Putamen (tissue), 1 donor: ENCODE data around the gene EPDR1.

Experiments used
- DNase-seq: peaks from one replicate; pipeline ENCODE4 v3.0.0-alpha.2; 2016; ENCODE audit warnings: low spot score

EPDR1 gene

DNA sequence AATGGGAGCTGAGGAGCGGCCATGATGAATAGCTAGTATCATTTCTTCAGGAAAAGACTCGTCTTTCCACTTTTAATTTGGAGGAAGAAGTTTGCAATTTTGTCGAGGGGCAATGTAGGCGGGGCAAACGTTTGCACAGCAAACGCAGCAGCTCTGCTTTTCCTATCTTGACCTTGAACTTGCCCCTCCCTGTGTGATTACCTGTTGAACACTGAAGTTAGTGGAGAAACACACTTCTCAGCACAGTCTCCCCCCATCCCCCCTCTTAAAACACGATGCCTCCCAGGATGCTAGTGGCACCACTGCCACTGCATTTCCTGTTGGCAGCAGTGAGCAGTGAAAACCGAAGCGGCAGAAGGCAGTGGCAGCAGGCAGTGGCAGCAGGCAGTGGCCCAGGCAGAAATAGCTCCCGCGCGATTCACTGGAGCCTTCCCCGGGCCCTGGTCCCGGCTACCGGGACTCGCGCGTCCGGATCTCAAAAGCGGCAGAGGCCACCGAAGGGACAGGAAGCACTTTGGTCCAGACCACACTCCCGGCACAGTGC lies at the start of gene EPDR1:
Gene EPDR1 (plus strand): TSS at position 336 of the 544 bp plus-strand sequence. CDS start 300 bp downstream, outside the sequence.
- peak; percentile 45 for DNase-seq

DNA sequence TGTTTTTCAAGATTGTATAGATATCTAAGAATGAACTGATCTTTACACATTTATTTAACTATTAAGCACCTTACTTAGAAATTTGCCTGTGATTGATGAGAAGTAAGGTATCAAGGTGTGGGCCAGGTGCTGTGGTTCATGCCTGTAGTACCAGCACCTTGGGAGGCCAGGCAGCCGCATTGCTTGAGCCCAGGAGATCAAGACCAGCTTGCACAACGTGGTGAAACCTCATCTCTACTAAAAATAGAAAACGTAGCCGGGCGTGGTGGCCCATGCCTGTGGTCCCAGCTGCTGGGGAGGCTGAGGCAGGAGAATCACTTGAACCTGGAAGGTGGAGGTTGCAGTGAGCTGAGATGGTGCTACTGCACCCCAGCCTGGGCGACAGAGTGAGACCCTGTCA lies 38.4 kb upstream of the EPDR1 start:
- DNase-seq: no peak

DNA sequence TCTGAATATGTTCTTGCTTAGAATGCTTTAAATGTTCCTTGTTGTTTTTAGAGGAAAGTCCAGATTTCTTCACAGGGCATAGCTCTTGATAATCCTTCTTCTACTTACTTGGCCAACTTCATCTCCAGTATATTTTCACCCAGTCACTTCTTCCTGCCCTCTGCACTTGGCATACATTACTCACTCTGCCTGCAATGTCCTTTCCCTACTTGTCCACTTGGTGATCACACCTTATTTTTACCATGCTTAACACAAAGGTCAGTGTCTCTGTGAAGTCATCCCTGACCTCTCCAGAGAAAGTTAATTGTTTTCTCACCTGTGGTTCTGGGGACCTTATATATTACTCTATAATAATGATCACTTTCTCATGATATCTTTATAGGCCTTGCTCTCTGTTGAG lies 27.1 kb upstream of the EPDR1 start:
- no peak for DNase-seq

DNA sequence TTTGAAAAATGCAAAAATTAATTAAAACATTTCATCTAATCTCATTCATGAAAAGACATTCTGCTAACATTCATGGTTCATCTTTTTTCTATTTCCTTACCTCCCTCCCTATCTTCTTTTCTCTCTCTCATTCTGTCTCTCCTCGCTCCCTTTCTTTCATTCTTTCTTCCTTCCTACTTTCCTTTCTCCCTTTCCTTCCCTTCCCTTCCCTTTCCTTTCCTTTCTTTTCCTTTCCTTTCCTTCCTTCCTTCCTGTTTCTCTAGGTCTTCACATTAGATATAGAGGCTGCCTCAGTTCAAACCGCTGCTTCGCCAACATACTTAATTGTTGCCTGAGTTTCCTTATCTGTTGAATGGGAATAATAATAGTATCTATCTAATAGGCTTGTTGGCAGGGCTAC lies 25.8 kb upstream of the EPDR1 start:
- no peak for DNase-seq

DNA sequence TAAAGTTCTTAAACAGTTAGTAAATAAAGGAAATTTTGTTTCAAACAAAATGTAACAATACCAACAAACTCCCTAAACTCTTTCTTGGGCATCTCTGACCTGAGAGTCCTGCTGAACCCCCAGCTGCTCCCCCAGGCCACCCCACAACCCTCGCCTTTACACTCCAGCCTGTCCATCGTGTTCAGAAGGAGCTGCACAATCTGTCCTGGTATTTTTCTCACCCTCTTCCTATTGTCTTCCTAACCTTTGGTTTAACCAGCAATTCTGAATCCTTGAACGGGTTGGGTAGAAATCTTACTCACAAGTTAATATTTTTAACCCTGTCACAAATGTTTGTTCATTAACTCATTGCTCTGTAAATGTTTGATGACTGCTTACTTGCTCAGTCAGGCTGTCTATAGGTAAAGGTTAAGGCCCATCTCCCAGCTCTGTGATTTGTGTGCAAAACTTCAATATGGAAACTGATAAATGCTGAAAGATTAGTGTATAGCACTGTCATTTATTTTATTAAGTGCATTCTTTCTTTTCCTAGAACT lies 20.7 kb upstream of the EPDR1 start:
- no peak for DNase-seq

DNA sequence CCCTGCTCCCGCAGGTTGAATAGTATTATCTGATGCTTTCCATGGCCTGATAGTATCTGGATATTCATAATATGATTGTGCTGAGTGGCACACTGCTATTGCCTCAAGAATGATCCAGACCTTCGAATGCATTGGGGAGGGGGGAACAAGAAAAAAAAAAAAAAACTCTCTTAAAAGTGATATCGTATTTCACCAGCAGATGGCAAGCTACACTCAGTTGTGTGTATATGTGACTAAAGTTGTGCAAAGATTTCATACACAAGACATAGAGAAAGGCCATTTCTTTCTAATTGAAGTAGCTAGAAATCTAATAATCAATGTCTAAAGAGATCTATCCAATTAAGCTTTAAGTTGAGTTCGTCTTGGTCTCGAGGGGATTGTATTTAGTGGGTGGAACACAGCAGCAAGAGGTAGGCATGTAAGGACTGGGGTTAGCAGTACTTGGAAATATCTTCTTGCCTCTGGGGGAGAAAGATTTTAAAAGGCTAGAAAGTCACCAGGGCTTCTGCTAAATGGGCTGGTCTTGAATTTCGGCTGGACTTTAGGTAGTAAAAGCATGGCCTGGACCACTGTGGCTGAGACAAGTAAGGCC lies 19.1 kb upstream of the EPDR1 start:
- no peak for DNase-seq

DNA sequence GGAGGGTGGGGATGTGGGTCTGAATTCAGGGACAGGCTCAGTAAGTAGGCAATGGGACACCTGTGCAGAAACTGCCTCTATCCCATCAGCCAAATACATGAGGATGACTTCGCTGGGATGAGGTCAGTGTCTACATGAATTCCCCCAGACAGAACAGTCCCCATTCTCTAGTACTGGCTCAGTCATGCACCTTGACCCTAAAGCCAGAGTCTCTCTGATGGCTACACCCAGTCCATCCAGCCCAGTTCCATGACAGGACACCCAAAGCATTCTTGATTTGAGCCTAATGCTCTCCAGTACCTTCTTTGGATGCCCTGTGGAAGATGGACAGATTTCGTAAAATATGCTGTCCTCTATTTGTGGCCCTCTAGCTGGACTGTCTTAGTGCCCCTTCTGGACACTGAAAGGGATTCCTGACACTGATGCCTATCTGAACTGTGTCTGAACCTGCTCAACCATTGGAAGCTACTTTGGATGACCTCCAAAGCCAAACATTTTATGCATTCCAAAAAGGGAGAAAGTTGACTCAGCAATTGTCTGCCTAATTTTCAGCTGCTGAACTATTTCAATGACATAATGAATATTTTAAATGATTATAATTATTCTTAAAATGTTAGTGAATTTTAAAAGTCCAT lies 18.4 kb upstream of the EPDR1 start:
- DNase-seq: no peak

DNA sequence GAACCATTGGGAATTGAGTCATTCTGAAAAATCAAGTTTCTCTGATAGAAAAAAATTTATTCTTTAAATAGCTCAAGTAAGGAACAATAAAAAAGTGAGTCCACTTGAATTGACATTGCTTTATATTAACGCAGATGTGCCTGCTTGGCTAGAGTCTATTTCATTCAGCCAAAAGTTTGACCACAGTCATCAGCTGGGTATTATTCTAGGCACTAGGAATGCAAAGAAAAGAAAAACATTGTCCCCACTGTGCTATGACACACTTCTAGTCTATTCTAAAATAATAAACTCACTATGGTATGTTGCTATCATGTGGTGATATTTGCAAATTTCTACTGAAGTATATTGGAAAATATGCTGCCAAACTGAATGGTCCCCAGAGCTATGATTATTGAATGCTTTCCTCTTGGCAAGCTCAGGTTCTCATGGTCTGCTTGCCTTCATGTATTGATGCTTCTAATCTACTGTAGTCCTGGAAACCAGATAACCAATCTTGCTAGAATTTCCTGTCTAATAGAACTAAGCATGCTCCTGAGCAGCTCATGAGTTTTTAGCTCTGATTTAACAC lies 12.1 kb upstream of the EPDR1 start:
- no peak for DNase-seq

DNA sequence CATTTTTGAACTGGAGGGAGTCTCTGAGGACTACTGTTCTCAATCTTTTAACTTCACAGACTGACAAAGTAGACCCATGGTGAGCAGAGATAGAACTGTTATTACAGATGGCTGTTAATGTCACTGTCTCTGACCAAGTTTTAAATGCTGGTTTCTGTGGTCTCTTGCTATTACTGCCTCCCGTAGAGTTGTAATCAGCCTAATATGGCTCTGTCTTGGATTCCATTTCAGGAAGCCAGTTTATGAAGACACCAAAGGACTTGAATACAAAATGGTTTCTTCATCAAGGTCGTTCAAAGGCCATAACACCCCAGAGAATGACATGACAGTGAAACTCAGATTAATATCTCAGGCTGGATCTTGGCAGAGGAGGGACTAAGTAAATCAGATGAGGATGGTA lies 7.7 kb upstream of the EPDR1 start:
- no peak for DNase-seq

DNA sequence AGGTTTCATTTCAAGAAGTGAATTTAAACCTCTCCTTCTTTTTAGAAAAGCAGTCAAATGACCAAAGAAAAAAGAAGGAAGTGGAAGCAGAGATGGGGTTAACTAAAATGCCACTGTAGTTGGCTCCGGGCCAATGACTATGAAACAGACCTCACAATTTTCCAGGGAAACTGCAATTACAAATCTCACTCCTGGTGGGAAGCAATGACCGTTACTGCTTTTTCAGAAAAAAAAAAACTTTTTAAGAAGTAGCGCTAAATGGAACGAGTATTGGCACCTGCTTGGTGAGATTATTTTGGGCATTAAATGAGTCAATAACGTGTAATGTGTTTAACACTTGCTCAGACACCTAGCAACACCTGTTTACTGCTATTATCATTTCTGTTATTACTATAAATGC lies 5.0 kb upstream of the EPDR1 start:
- no peak for DNase-seq

DNA sequence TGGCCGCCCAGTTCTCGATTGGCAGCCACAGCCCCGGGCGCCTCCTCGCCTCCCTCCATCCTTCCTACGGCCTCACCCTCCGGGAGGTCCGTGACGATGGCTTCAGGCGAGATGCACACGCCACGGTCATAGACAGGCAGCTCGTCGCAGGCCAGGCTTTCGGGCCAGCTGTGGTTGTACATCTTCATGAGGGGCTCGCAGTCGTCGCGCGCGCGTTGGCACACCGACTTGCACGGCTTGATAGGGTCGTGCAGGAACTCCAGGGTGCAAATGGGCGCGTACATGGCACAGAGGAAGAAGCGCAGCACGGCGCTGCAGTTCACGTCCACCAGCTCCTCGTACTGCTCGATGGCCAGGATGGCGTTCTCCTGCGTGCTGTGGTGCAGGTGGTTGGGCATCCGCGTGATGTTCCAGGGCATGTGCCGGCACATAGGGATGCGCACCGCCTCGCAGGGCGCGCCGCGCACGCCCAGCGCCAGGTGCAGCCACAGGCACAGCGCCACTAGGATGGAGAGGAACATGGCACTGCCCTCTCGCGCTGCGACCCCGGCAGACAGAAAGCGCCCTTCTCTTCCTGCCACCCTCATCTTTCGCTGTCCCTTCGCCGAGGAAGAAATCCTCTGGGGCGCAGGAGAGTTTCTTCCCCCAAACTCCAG lies 4.3 kb upstream of the EPDR1 start:
- no peak for DNase-seq

DNA sequence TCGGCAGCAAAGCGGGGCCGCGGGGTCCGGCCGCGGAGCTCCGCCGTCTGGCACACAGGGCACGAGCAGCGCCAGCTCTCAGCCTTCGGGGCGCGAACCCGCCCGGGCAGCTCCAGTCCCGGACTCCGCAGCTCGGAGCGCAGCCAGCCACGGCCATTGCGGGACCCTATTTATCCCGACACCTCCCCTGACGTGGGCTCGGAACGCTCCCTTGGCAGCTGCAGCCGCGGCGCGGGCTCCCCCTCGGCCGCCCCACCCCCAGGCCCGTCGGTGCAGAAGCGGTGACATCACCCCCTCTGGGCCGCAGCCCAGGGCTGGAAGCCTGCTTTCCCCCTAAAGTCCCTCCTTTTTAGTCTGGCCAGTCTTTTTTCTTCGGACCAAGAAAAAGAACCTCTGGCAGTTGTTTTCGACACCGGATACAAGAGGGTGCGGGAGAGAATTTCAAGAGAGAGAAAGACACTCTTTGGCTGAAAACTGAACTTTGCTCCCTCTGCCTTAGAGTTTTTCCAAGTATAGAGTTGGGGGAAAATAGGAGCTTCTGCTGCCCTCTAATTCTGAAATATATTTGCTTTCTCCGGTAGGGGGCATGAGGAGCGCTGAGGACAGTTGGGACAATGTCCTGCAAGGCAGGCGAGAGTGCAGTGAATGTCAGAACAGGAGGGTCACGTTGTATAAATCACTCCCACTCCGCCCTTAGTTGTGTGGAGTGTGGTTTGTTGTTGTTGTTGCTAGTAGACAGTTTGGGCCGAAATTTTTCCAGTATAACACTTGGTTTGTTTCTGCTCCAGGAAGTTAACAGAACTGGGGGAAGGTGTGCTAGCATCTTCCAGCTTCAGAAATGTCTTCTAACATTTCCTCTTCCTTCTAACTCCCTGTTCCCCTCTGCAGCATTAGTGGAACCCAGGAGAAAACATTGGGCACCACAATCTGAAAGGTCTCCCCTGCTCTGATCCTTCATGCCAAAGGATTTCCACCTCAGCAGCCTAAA lies 3.5 kb upstream of the EPDR1 start, which contains the start of gene SFRP4:
Gene SFRP4 (minus strand): TSS at position 145 of the 988 bp plus-strand sequence. CDS start 280 bp downstream, outside the sequence.
- DNase-seq: peak; percentile 61

DNA sequence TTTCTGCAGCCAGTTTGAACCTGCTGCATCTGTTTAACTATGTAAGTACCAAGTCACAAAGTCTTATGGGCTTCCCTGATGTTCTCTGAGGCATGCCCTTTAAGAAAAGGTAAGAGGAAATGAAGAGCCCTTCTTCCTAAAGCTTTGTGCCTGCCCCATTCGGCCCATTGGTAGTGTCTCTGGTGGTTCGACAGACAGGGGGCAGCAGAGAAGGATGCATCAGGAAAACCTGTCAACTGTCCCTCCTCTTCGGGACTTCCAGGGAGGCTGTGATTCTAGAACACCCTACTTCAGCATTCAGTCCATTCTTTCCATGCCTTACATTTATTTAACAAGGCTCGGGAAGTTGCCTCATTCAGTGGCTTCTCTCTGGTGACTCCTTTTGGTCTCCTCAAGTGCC lies 1.9 kb upstream of the EPDR1 start:
- DNase-seq: no peak

DNA sequence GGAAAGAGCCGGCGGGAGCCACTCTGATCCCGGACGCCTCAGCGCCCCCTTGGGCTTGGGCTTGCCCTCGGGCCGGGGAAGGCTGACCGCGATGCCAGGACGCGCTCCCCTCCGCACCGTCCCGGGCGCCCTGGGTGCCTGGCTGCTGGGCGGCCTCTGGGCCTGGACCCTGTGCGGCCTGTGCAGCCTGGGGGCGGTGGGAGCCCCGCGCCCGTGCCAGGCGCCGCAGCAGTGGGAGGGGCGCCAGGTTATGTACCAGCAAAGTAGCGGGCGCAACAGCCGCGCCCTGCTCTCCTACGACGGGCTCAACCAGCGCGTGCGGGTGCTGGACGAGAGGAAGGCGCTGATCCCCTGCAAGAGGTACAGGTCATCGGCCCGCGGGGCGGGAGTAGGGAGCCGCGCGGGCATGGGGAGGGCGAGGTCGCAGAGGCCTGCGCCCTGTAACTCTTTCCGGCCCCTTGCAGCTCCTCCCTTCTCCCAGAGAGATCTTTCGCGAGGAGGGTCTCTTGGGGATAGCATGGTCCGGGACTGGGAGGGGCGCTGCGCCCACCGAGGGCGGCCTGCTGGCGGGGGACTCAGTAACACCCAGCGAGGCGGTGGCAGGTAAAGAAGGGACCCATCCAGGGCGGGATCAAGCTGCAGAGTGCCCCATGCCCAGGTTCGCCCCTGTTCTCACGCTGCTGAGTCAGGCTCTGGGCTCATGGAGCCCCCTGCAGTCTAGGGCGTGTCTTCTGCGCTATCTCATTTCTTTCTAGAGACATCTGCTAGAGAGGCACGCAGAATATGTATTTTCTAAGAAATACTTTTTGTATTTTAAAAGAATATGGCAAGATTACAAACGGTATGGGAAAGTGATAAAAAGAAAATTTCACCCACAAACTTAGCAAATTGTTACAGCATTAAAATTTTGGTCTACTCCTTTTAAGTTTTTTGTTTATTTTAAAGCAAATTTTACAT lies 687 bp downstream of the EPDR1 start:
- no peak for DNase-seq

DNA sequence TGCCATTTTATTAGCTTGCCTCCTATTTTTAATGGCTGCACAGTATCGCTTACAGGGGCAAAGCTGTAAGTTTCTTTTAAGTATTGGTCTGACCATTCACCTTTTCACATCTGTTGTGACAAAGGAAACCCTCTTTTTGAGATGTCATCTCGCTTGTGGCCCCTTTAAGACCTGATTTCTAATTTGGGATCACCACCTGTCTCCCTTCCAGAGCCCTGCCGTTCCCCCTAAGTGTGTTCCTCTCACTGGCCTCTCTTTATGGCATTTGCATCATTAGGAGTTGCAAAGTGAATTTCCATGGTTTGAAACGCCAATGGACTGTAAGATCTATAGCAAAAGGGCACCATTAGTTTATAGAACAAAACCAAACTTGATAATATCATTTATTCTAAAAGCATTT lies 1.4 kb downstream of the EPDR1 start:
- no peak for DNase-seq

DNA sequence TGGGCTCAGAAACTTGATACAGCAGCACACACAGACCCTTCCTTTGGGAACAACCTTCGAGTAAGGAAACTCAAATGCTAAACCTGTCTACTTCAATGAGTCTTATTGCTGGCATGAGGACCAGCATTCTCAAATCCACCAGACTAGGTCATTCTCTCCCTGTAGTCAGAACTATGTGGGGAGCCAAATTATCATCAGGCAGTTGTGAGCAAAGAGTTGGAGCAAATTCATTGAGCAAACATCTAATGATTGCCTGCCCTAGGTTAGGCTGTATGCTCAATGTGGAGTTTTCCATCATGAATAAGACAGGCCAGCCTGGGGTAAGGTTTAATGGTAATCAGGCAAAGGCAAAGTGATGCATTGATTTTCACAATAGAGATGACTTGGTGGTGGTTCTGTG lies 3.6 kb downstream of the EPDR1 start:
- no peak for DNase-seq

DNA sequence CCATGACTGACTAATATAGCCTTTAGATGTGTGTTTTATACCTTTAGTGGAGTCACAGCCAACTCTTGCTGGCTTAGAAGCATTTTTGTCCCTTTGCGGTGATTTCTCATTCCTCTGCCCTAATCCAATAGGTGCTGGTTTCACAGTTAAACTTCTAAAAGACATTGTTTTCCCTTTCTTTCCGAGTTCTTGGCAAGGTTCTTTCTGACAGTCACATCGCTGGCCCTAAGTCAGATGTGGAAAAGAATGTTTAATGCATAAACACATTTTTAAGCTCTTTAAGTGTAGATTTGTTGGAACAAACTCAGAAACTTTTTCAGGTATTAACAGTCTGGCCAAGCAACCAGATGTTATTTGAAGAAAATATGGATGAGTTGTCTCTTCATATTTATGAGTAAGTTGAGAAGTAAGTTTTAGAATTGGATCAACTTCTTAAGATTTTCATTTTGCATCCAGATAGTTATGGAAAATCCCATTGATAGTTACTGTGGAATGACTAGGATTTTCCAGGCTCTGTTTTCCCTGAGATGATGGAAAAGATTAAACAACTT lies 4.1 kb downstream of the EPDR1 start:
- no peak for DNase-seq

DNA sequence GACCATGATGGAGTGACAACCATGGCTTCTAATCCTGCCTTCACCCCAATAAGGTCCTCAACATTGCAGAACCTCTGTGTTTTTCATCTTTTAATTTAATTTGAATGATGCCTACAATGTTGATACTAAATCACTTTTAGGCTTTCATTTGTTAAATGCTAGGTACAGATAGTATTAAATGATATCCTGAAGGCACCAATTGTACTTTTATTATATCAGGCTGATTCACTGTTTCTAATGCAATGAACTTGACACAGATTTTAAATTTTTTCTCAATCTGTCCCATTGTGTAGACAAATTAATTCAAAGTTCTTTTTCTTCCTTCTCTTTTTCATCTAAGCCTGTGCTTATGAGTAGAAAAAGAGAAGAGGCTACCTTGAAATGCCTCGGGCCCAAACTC lies 5.2 kb downstream of the EPDR1 start:
- DNase-seq: no peak

DNA sequence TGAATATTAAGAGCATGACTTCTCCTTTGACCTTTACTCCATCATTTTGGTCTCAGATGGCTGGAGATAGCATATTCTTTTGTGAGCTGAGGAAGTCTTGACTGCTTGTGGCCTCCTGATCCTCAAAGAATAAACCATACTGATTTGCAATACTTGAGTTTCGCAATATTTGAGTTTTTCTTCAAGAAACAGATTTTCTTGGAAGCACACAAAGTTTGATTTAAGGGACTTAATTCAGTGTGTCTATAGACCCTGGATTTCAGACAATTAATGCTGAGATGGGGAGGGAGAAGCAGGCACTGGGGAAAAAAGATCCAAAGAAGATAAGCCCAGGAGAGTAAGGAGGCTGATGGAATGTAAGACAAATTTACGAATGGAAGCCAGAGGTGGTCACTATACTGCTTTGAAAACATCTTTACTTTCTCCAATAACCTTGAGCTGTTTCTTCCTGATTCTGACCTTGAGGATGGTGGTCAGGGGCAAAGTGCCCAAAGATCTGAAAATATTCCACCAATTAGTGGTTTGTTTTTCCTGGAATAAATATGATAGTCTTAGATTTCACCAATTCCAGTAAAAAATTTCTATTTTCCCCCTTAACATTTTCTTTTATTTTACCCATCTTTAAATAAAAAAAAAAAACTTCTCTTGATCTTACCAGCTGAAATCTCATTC lies 7.5 kb downstream of the EPDR1 start:
- DNase-seq: no peak
